Ovary (tissue), 3 donors: ENCODE data around the gene FHAD1.

Experiments
- CTCF ChIP-seq, 3 donors: fragments of 450-650 bp in 2 of 3; fragments of 200-600 bp in 1 of 3; IDR thresholded peaks; one replicate each; pipeline versions ENCODE4 v1.5.1 to v1.8.0; 2016 to 2022; ENCODE audit warnings: antibody characterized with exemption in 3 of 3, mild to moderate bottlenecking in 1 of 3
- EP300 ChIP-seq: sonication (generic); formaldehyde crosslinking; IDR thresholded peaks from one replicate; pipeline ENCODE4 v1.6.1; 2017; ENCODE audit warnings: antibody characterized with exemption
- POLR2A ChIP-seq: fragments of 450-650 bp; IDR thresholded peaks from one replicate; pipeline ENCODE4 v1.6.1; 2017; ENCODE audit warnings: antibody characterized with exemption, mild to moderate bottlenecking, moderate library complexity
- donor health status: DM: no; HTN: no; CAD: no.

- TF ChIP-seq POLR2A: no peak
- TF ChIP-seq CTCF (IDR thresholded peaks at IDR 0.05): no peak
- TF ChIP-seq EP300: no peak
Observed at GRCh38 chr1:15350151-15350550, 103.1 kb downstream of the FHAD1 start.
